ENCODE results near the gene CD55. TPM values are rescaled to one million over a fixed set of nuclear protein-coding genes. Genes with fewer than 3 reads are reported as not detected.

The CD55 gene
- total RNA-seq, 2 donors from 2014 or later, result 19.5 to 26.1 TPM

- peaks cover 3% of the 10 kb centered on the region for H3K36me3 ChIP-seq (ENCODE audit: control insufficient read depth, insufficient read depth, low read length)
- no peak overlapping the region for H3K4me3 ChIP-seq (ENCODE audit: low read length)
- H3K27me3 ChIP-seq (ENCODE audit: control insufficient read depth, insufficient read depth, low read length, poor library complexity, severe bottlenecking), result peaks cover 10% of the 10 kb centered on the region
- no peak overlapping the region for H3K27ac Mint-ChIP-seq
- DNase-seq, result no peak
- peaks cover 41% of the 10 kb centered on the region for H3K4me1 Mint-ChIP-seq
- no peaks in the 10 kb centered on the region for H3K9me3 Mint-ChIP-seq
- H3K36me3 Mint-ChIP-seq (ENCODE audit: low read depth), result peaks cover 9% of the 10 kb centered on the region
- no peaks in the 10 kb centered on the region for H3K9me3 ChIP-seq (ENCODE audit: control insufficient read depth, low read length)
- H3K27me3 Mint-ChIP-seq (ENCODE audit: insufficient read depth), result peaks cover 2% of the 10 kb centered on the region
- TF ChIP-seq CTCF (conservative IDR thresholded peaks at IDR 0.05), result no peak
- 80 to 94% methylated on average over 1 to 5 of the region's 5 CpGs for WGBS, 2 experiments (ENCODE audit: insufficient coverage in 1 of 2, insufficient read length in 1 of 2)
- no peak overlapping the region for H3K27ac ChIP-seq (ENCODE audit: low read depth, low read length)
- H3K4me3 Mint-ChIP-seq, result no peak overlapping the region
- H3K9ac ChIP-seq (ENCODE audit: extremely low read depth, low read length, poor library complexity, severe bottlenecking), result no peak overlapping the region
- H3K4me1 ChIP-seq (ENCODE audit: control insufficient read depth, insufficient read depth, low read length), result peaks cover 6% of the 10 kb centered on the region
These were observed 2.1 kb downstream of the CD55 start for GRCh38 chr1:207323425-207324225.

- Histone ChIP-seq H3K27ac (ENCODE audit: low read depth, low read length) (no peak overlapping the region), H3K36me3 (ENCODE audit: control insufficient read depth, insufficient read depth, low read length) (peaks cover 3% of the 10 kb centered on the region), H3K9ac (ENCODE audit: extremely low read depth, low read length, poor library complexity, severe bottlenecking) (no peak overlapping the region), H3K4me1 (ENCODE audit: control insufficient read depth, insufficient read depth, low read length) (no peaks in the 10 kb centered on the region), H3K9me3 (ENCODE audit: control insufficient read depth, low read length) (no peaks in the 10 kb centered on the region), H3K4me3 (ENCODE audit: low read length) (no peak overlapping the region), H3K27me3 (ENCODE audit: control insufficient read depth, insufficient read depth, low read length, poor library complexity, severe bottlenecking) (no peaks in the 10 kb centered on the region)
- Mint-ChIP-seq H3K4me3 (no peak overlapping the region), H3K27me3 (ENCODE audit: insufficient read depth) (no peaks in the 10 kb centered on the region), H3K4me1 (peaks cover 28% of the 10 kb centered on the region), H3K27ac (no peak overlapping the region), H3K36me3 (ENCODE audit: low read depth) (peaks cover 29% of the 10 kb centered on the region), H3K9me3 (no peaks in the 10 kb centered on the region)
- no peak for TF ChIP-seq CTCF (conservative IDR thresholded peaks at IDR 0.05)
- no peak for DNase-seq
These were observed 6.5 kb downstream of the CD55 start for GRCh38 chr1:207328004-207328403.

GRCh38 chr1:207328908-207329440 is 7.5 kb downstream of the CD55 start:
- no peak for TF ChIP-seq CTCF (conservative IDR thresholded peaks at IDR 0.05)
- no peak overlapping the region for H3K9ac ChIP-seq (ENCODE audit: extremely low read depth, low read length, poor library complexity, severe bottlenecking)
- Mint-ChIP-seq H3K27ac (no peak overlapping the region), H3K4me1 (peaks cover 20% of the 10 kb centered on the region), H3K36me3 (ENCODE audit: low read depth) (peaks cover 39% of the 10 kb centered on the region), H3K27me3 (ENCODE audit: insufficient read depth) (no peaks in the 10 kb centered on the region), H3K9me3 (no peaks in the 10 kb centered on the region), H3K4me3 (no peak overlapping the region)
- peaks cover 3% of the 10 kb centered on the region for H3K36me3 ChIP-seq (ENCODE audit: control insufficient read depth, insufficient read depth, low read length)
- H3K27me3 ChIP-seq (ENCODE audit: control insufficient read depth, insufficient read depth, low read length, poor library complexity, severe bottlenecking), result no peaks in the 10 kb centered on the region
- no peak overlapping the region for H3K27ac ChIP-seq (ENCODE audit: low read depth, low read length)
- WGBS, 2 experiments (ENCODE audit: insufficient coverage in 1 of 2, insufficient read length in 1 of 2), result 80 to 100% methylated on average over 1 to 2 of the region's 3 CpGs
- H3K4me3 ChIP-seq (ENCODE audit: low read length), result no peak overlapping the region
- H3K9me3 ChIP-seq (ENCODE audit: control insufficient read depth, low read length), result peaks cover 2% of the 10 kb centered on the region
- DNase-seq, result no peak
- H3K4me1 ChIP-seq (ENCODE audit: control insufficient read depth, insufficient read depth, low read length), result no peaks in the 10 kb centered on the region
